GM21381 (cell line): ENCODE data around the gene EMX1.

ENCODE experiments used
- ATAC-seq: cut with Tn5 transposase; IDR thresholded peaks from one replicate; pipeline ENCODE4 v1.9.1; 2021; ENCODE audit warnings: mild to moderate bottlenecking, moderate library complexity; ENCODE audit not compliant: unreplicated experiment

Gene EMX1

GRCh38 chr2:72956050-72956395 lies 38.7 kb downstream of the EMX1 start:
- ATAC-seq: no peak

DNA sequence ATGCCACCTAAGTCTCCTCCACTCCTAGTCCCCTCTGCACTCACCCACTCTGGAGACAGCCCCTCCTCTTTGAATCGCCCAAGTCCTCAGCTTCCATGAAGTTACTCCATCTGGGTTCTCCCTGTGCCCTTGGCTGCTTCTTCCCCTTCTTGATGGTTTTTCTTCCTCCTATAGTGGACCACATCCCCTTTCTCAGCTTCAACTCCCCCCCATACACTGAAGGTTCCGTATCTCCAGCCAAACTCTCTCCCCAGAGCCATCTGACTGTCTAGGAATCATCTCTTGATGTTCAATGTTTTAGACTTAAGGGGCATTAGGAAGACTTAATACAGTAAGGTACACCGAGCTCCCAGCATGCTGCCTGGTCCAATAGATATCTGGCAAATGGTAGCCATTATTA lies 39.6 kb downstream of the EMX1 start:
- no peak for ATAC-seq

DNA sequence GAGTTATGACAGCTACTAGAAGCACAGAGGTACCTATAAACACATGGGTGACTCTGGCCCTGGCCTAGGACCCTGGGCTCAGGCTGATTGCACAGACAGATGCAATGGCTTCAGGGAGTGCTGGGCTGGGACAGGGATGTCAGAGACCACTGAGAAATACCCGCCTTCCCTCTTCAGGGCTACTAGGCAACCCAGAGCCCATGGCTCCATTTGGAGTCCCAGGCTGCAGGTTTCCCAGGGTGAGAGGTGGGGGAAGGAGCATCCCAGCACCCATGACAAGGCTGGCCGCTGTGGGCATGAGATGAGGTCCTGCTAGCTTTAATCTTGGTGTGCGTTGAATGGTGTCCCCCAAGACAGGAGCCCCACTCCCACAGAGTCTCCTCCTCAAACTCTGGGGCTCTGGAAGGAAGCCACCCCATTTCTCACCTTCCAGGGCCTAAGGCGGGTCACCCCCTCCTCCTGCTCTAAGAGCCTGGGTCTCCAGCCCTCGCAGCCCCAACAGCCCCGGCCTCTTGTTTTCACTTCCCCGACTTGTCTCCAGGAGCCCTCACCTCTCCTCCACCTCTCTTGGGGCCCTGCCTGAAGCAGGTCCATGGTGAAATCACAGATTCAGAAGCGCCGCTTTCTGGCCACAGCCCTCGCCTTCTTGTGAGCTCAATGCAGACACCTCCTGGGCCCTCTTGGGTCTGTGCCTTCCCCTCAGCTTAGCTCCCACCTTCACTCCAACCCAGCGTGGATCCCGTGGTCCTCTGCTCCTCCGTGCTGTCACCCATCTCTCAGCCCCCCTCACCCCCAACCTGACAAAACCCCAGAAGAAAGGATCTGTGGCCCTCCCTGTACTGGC lies 41.4 kb downstream of the EMX1 start:
- ATAC-seq: no peak

- ATAC-seq: no peak
Observed at GRCh38 chr2:72959554-72959953, 42.2 kb downstream of the EMX1 start.

GRCh38 chr2:72959995-72960981 lies 43.0 kb downstream of the EMX1 start:
- no peak for ATAC-seq

DNA sequence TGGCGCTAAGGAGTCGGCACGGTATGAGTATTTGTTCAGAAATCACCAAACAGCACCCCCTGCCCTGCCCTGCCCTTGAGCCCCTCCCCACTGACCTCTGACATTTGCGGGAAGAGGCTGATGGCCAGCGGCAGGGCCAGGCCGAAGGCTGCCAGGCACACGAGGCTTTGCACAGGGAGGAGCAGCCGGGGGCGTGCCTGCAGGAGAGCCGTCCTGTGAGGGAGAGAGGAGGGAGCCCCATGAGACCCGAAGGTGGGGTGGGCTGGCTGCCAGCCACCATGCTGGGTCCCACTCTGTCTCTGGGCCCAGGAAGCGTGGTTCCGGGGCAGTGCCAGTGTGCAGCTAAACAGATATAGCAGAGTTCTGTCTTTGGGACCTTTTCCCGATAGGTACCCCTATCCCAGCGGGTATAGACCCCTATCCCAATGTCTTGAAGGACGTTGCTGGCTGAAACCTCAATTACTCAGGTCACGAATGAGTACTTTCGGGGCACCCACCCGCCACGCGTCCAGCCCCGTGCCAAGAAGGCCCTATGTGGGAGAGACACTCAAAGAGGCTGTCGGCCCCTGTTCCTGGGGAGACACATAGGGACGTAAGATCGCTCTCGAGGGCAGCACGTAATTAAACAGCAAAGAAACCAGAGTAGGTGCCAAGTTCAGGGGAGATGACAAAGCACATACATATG lies 43.9 kb downstream of the EMX1 start:
- no peak for ATAC-seq

DNA sequence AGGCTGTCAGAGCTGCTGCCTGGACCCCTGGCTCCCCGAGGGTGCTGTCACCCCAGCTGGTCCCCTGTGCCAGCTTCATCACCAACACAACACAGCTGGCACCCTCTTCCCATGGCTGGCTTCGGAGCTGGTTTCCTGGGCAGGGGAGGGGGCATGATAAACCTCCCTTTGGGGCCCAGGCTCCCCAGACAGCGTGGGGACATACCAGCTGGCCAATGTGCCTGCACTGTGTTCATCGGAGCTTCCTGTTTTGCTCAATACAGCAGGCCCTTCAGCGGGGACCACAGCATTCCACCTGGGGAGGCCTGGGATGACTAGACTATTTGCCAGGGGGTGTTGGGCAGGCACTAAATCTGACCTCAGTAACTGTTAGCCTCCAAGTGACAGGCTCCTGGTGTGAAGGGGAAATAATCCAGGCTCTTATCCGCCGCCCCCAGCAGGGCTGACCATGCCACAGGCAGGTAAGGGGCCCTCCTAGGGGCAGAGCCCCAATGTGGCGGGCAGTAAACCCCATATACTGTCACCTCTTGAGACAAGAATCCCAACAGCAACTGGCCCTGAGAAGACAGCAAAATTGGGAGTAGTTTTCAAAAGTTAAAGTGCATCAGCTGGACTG lies 44.6 kb downstream of the EMX1 start:
- no peak for ATAC-seq

DNA sequence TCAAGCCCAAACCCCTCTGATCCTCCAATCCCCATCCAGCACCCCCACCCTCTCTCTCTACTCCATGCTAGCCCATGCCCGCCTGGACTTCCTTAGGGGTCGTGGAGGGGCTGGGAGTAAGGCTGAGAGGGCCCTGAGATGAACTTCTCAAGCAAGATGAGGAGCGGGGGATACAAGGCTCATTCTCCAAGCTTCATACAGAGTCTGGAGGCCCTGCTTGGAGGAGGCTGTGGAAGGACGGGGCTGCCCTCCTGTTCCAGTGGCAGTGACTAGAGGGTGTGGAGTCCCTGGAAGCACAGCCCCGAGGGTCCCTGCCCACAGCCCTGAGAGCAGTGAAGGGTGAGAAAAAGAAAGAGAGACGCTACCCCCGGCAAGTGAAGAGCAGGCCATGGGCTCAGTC lies 45.6 kb downstream of the EMX1 start:
- ATAC-seq: no peak

- no peak for ATAC-seq
Observed at GRCh38 chr2:72963423-72964145, 46.3 kb downstream of the EMX1 start.

DNA sequence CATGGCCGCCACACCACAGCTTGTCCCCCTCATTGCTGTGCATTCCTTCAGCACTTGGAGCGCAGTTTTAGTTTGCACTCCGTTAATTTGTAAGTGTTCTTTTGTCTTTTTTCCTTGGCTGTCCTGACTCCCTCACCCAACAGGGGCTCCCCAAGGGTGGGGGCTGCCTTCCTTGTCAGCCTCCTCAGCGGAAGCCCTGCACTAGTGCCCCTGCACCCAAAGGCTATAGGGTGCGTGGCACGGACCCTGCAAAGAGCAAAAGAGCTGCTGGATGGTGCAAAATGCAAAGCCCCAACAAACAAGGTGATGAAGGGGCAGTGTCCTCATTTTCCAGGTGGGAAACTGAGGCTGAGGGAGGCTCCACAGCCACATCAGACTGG lies 46.8 kb downstream of the EMX1 start:
- no peak for ATAC-seq

- ATAC-seq: no peak
Observed at GRCh38 chr2:72965016-72965415, 47.7 kb downstream of the EMX1 start.

DNA sequence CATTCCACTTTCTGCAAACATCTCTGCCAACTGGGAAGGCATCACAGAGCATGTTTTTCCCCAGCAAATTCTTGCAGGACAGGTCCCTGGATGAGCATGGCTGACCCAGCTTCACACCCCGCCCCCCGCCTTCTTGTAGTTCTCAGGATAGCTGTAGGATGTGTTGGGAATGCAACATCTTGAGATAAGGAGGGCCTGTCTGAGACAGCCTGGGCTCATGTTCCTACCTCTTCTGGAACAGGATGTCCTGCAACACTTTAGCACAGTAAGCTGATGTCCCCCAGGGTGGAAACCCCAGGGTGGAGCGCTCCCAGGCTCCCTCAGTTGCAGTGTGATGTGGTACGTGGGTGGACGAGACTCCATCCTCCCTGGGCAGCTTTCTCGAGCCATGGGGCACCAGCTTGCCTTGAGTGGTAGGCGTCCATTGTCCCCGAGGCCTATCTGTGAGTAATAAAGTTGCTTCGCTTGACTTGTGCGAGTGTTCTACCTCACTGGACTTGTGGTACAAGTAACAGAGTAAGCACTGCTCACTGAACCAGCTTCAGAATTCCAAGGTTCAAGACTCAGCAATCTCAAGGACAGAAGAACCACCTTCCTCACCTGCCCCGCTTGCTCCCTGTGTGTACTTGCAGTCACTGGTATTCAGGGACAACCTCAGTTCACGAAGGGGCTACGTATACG lies 48.6 kb downstream of the EMX1 start:
- no peak for ATAC-seq

GRCh38 chr2:72968286-72968685 lies 51.0 kb downstream of the EMX1 start:
- ATAC-seq: no peak

DNA sequence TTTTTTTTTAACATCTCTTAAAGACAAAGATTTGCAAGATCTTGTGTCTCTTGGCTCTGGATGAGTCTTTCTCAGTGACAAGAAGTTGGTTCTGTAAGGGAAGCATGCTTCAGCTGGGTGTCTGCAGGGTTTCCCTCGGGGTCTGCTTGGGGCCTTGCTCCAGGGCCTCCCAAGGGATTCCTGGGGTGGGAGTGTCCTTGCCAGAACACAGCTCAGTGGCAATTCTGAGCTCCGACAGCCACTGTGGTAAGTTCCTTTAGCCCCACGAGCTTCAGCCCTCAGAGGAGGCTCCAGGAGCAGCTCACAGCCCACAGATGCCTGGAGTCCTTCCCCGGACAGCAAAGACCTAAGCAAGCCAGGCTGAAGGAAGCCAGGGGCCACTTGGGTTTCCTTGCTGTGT lies 52.4 kb downstream of the EMX1 start:
- ATAC-seq: no peak

DNA sequence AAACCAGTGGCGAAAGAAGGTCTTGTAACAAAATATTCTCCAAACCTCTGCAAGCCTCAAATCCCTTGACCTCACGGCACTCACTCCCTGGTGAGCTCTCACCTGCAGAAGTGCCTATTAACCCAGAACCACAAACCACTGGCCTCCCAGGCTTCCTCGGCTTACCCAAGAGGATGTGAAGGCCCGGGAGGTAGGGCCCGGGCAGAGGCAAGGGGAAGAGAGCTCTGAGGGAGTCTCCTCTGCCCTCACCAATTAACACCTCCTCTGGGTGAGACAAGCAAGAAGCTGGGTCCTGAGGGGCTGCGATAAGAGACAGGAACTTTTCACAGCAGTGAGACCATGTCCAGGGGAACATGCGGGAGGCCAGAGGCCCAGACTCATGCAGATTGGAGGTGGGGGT lies 53.7 kb downstream of the EMX1 start:
- no peak for ATAC-seq

DNA sequence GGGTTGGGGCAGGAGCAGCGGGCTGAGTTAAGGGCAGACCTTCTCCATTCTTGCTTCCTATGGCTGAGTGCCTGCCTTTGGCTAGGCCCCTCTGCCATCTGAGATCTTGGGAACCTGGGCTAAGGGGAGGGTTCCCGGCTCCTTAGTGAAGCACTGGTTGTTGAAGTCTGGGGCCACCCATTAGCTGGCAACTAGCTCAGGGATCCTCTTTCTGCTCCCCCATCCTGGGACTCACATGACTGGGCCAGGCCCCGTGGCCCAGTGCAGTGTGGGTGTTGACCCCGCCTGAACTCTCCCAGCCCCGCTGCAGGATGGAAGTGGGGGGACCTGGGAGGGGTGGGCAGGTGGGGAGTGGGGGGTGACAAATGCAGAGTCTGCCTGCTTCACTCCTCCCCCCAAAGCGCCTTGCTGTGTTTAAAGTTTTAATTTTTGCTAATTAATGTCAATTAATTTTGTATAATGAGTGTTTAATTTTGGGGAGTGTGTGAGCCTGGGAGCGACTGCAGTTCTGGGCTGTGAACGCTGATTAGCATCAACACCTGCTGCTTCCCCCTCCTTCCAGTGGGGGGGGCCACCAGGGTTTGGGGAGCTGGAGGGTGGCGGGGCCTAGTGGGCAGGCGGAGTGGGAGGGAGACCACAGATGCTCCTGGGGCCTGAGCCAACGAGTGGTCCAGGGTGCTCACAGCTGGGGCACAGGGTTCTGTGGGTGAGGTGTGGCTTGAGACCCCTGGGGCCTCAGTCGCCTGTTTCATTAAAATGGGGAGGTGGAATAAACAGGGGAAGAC lies 55.2 kb downstream of the EMX1 start:
- no peak for ATAC-seq

GRCh38 chr2:72973137-72973535 lies 55.8 kb downstream of the EMX1 start:
- ATAC-seq: no peak

DNA sequence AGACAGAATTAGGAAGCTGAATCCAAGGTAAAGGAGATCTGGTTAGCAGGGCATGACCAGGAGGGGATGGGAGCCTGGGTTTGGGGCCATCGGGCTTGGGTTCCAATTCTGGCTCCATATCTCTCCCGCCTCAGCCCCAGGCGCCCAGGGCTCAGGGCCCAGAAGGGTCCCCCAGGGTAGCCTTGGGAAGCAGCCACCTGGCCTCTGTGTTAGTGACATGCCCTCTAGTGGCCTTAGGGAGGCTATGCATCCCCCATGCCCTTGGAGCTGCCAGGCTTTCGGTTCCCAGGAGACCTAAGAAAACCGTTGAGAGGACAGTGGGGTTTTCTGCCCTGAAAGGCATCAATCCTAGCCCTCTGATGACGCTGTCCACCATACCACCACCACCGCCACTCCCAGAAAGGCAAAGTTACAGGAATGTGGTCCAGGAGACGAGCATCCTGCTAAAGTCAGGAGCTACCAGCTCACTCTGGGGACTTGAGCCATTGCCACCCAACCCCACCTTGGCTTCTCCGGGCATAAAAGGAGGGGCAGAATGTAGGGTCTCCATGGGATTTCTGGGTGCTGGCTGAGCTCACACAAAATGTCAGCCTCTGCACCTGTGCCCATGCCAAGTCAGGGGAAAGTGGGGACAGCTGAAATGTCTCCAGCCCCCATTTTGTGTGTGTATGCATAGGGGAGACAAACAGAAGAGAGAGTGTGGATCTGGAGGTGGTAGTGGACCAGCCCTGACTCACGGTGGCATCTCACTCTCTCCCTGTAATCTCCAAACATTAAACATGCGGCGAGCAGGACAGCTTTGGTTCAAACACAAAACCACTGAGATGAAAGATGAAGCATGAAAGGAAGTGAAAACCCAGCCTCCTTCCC lies 56.5 kb downstream of the EMX1 start:
- peak; percentile 86 for ATAC-seq
